GM12864 (cell line): ENCODE measurements around the gene VASN.

Experiments
- DNase-seq: peaks from one replicate; pipeline ENCODE4 v3.0.0-alpha.2; 2011; ENCODE audit warnings: low read depth
- H3K4me3 ChIP-seq: 2 replicates; pipeline ENCODE4 v1.5.1; 2011; ENCODE audit warnings: mild to moderate bottlenecking, low read depth, low read length, control low read depth
- TF ChIP-seq, protein P1 (sequence below): IDR thresholded peaks from 2 replicates; pipeline ENCODE4 v1.5.1; 2011; ENCODE audit warnings: low read depth, mild to moderate bottlenecking, moderate library complexity, low read length, control low read depth, inconsistent platforms; ENCODE audit errors: missing control alignments

Gene VASN

DNA sequence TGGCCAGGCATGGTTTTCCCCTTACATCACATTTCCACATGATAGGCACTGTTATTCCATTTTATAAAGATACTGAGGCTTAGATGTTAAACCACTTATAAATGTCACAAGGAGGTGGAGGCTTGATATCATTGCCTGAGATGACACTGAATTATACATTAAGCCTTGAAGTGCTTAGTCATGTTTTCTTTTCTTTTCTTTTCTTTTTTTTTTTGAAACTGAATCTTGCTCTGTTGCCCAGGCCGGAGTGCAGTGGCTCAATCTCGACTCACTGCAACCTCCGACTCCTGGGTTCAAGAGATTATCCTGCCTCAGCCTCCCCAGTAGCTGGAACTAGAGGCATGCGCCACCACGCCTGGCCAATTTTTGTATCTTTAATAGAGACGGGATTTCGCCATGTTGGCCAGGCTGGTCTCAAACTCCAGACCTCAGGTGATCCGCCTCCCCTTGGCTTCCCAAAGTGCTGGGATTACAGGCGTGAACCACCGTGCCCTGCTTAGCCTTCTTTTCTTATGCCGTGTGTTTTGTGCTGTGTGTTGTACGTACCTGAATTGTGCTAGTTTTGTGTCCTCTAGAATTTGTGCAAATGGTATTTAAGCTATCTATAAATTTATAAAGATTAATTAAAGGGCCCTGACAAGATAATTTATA is 55.2 kb downstream of the VASN start:
- TF ChIP-seq, protein P1, sequence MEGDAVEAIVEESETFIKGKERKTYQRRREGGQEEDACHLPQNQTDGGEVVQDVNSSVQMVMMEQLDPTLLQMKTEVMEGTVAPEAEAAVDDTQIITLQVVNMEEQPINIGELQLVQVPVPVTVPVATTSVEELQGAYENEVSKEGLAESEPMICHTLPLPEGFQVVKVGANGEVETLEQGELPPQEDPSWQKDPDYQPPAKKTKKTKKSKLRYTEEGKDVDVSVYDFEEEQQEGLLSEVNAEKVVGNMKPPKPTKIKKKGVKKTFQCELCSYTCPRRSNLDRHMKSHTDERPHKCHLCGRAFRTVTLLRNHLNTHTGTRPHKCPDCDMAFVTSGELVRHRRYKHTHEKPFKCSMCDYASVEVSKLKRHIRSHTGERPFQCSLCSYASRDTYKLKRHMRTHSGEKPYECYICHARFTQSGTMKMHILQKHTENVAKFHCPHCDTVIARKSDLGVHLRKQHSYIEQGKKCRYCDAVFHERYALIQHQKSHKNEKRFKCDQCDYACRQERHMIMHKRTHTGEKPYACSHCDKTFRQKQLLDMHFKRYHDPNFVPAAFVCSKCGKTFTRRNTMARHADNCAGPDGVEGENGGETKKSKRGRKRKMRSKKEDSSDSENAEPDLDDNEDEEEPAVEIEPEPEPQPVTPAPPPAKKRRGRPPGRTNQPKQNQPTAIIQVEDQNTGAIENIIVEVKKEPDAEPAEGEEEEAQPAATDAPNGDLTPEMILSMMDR: no peak
- DNase-seq: no peak
- H3K4me3 ChIP-seq: peak overlapping the region; percentile 75

DNA sequence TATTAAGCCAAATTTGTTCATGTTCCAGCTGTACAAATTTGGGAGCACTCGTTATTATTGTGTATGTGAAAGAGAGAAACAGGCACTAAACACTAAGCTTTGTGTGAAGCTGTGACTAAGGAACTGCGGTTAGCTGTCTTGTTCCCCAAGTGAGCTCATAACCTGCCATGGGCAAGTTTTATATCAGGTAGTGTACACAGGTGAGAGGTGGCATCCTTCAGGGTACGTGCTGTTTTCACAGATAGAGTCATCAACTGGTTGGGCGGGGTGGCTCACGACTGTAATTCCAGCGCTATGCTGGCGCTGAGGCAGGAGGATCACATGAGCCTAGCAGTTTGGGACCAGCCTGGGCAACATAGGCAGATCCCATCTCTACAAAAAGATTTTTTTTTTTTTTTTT is 56.9 kb downstream of the VASN start:
- no peak for DNase-seq
- no peak overlapping the region for H3K4me3 ChIP-seq
- TF ChIP-seq, protein P1: no peak

- no peak overlapping the region for H3K4me3 ChIP-seq
- no peak for DNase-seq
- TF ChIP-seq, protein P1: no peak
Observed at GRCh38 chr16:4431023-4431422, 59.4 kb downstream of the VASN start.
